Placental pericyte (primary cell): ENCODE results near the gene ZNF429. TPM values are rescaled to one million over a fixed set of nuclear protein-coding genes. Genes with fewer than 3 reads are reported as not detected.

ENCODE experiments used
- total RNA-seq: library from RNA; depleted of rRNA; stranded (reverse); fragments of >200 nt; gene quantifications from 2 replicates; pipeline ENCODE4 v1.2.3, GENCODE V29; 2012

Gene ZNF429
- 3.6 and 3.7 TPM in 2 replicates for total RNA-seq

DNA sequence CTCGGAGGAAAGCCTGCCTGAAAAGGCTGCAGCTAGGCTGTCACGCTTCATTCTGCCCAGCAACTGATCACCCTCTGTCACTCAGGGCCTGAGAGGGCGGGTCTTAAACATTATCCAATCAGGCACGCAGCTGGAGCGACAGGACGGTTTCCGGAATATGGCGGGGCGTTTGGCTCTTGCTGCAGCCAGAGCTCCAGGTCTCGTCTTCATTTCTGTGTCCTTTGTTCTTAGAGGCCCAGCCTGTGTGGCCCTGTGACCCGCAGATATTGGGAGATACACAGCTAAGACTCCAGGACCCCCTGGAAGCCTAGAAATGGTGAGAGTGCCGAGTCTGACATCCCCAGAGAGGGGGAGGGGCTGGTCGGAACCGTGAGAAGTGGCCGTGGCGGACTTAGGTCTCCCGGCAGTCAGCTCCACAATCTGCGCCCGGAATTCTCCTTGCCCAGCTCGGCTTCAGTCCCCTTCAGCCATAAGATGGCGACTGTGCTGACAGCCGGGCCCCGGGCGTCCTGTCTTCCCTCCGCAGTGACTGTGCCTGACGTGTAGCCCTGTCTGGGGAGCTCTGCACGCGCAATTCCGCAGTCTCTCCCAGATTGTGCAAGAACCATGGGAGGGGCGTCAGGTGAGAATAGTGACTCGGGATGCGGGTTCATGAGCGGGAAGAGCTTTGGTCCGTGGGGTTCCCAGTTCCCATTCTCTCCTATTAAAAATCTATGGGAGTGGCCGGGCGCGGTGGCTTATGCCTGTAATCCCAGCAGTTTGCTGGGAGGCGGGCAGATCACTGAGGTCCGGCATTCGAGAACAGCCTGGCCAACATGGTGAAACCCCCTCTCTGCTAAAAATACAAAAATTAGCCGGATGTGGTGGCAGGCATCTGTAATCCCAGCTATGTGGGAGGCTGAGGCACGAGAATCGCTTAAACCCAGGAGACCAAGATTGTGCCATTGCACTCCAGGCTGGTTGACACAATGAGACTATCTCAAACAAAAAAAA is at the start of gene ZNF429:
Gene ZNF429 (plus strand): TSS at position 144 of the 993 bp plus-strand sequence. CDS start 170 bp downstream, at position 314.

Other genes starting within 250 kb of the ZNF429 start
- 3.3 and 4.0 TPM in 2 replicates for gene ZNF708, start 176.2 kb upstream of the ZNF429 start, total RNA-seq
- gene ZNF738, start 146.6 kb upstream of the ZNF429 start, total RNA-seq: 2.2 and 8.4 TPM in 2 replicates
- 9.6 and 12.6 TPM in 2 replicates for gene ZNF493, start 108.5 kb upstream of the ZNF429 start, total RNA-seq